ENCODE data around the gene DRD4. TPM values are rescaled to one million over a fixed set of nuclear protein-coding genes. Genes with fewer than 3 reads are reported as not detected.

Gene DRD4
- total RNA-seq, 1 donor from 2014 or later: 2.1 TPM

DNA sequence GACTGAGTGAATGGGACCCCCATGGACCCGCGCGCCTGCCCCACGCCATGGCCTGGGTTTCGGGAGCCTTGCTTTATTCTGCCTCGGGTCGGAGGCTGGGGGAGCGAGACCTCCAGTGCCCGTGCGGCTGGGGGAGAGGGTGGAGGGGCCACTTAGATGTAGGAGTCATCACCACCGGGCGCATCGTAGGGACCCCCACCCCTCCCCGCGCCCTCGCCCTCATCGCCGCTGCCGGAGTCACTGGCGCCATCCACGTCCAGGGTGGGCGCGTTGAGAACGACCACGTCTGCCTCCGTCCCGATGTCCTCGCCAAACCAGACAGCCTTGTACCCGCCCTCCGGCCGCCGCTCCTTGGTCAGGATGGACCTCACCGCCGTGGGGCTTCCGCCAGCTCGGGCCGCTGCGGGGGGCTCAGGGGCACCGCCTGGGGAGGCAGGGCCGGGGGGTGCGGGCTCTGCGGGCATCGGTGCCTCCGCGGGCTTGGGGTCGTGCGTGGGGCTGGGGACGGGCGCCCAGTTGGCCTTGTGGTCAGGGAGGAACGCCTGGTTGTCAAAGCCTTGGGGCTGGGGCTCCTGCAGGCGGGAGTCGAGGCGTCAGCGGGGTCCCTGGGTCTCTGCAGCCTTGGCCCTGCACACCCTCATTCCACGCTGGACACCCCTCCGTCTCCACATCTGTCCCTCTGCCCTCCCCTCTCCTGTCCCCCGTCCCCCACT lies 19.7 kb upstream of the DRD4 start:
- TF ChIP-seq, protein P1, sequence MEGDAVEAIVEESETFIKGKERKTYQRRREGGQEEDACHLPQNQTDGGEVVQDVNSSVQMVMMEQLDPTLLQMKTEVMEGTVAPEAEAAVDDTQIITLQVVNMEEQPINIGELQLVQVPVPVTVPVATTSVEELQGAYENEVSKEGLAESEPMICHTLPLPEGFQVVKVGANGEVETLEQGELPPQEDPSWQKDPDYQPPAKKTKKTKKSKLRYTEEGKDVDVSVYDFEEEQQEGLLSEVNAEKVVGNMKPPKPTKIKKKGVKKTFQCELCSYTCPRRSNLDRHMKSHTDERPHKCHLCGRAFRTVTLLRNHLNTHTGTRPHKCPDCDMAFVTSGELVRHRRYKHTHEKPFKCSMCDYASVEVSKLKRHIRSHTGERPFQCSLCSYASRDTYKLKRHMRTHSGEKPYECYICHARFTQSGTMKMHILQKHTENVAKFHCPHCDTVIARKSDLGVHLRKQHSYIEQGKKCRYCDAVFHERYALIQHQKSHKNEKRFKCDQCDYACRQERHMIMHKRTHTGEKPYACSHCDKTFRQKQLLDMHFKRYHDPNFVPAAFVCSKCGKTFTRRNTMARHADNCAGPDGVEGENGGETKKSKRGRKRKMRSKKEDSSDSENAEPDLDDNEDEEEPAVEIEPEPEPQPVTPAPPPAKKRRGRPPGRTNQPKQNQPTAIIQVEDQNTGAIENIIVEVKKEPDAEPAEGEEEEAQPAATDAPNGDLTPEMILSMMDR (IDR thresholded peaks at IDR 0.05; ENCODE audit: unreplicated experiment): no peak
- H3K36me3 Mint-ChIP-seq: peaks cover 2% of the 10 kb centered on the region
- no peak overlapping the region for H3K4me3 Mint-ChIP-seq
- no peak for DNase-seq (ENCODE audit: low spot score in 2 of 2, unreplicated experiment in 2 of 2)
- H3K27ac Mint-ChIP-seq: no peak overlapping the region
- no peaks in the 10 kb centered on the region for H3K9me3 Mint-ChIP-seq
- no peaks in the 10 kb centered on the region for H3K27me3 Mint-ChIP-seq (ENCODE audit: low read depth)
- H3K4me1 Mint-ChIP-seq: peaks cover 12% of the 10 kb centered on the region

DNA sequence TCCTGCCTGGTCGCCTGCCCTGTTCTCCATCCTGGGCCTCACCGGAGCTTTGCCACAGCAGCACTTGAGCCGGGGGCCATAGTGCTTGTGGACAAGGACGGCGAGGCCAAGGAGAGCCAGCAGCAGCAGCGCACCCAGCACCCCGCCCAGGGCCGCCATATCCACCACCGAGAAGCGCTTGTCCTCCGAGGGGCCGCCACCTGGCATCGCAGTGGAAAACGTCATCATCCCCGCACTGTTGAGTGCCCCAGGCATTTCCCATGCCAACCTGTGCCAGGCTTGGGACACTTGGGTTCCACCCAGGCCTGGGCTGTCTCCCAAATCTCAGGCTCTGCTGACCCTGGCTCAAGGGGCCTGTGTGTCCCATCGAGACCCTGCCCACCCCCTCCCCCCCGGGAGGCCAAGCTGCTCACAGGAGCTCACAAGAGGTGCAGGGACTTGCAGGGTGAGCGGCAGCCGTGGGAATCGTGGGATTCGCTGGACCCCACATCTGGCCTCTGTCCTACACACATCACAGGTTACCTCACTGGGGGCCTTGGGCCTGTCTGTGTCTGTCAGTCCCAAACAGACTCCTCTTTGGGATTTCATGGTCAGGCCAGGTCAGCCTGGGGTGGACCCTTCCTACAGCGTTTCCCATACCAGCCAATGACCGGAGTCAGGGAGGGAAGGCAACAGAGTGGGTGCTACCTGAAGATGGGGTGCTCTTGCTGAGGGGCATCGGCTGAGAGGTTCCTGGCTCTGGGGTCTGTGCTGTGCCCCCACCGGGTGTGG lies 19.0 kb upstream of the DRD4 start:
- peaks cover 12% of the 10 kb centered on the region for H3K4me1 Mint-ChIP-seq
- H3K36me3 Mint-ChIP-seq: no peaks in the 10 kb centered on the region

DNA sequence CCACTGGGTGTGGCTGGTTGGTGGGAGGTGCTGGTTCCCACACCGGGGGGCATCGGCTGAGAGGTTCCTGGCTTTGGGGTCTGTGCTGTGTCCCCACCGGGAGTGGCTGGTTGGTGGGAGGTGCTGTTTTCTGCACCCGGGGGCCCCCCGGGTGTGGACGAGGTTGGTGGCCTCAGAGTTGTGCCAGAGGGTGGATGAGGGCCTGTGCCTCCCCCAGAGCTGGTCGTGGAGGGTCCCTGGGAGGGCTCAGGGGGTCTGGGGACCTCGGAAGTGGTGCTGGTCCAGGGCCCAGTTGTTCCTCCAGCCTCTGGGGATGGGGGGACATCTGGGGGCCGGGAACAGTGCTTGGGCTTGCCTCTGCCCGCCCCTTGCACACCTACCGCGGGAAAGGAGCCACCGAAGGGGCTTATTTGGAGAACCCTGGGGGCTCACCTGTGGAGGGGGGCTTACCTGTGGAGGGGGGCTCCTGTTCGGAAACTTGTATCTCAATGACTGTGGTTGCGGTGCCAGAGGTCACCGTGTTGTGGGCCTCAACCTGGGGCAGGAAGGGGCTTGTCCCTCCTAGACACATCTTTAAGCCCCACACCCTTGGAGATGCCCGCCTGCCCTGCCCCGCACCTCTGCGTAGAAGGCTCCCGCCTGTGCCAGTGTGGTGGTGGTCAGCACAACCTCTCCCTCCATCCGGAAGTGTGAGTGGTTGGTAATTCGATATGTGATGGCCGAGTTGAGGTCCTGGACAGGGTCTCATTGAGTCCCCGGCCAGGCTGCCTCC lies 18.0 kb upstream of the DRD4 start:
- H3K4me1 Mint-ChIP-seq: peaks cover 11% of the 10 kb centered on the region
- DNase-seq (ENCODE audit: low spot score in 2 of 2, unreplicated experiment in 2 of 2): no peak
- TF ChIP-seq, protein P1 (IDR thresholded peaks at IDR 0.05; ENCODE audit: unreplicated experiment): no peak
- H3K27me3 Mint-ChIP-seq (ENCODE audit: low read depth): no peaks in the 10 kb centered on the region
- H3K9me3 Mint-ChIP-seq: no peaks in the 10 kb centered on the region
- H3K4me3 Mint-ChIP-seq: no peak overlapping the region
- H3K27ac Mint-ChIP-seq: no peak overlapping the region
- no peaks in the 10 kb centered on the region for H3K36me3 Mint-ChIP-seq

More for the DNA sequence above, 19.0 kb upstream of the DRD4 start:
- H3K9me3 Mint-ChIP-seq: no peaks in the 10 kb centered on the region
- no peaks in the 10 kb centered on the region for H3K27me3 Mint-ChIP-seq (ENCODE audit: low read depth)
- H3K4me3 Mint-ChIP-seq: no peak overlapping the region
- no peak overlapping the region for H3K27ac Mint-ChIP-seq
- TF ChIP-seq, protein P1 (IDR thresholded peaks at IDR 0.05; ENCODE audit: unreplicated experiment): no peak
- DNase-seq (ENCODE audit: low spot score in 2 of 2, unreplicated experiment in 2 of 2): no peak

DNA sequence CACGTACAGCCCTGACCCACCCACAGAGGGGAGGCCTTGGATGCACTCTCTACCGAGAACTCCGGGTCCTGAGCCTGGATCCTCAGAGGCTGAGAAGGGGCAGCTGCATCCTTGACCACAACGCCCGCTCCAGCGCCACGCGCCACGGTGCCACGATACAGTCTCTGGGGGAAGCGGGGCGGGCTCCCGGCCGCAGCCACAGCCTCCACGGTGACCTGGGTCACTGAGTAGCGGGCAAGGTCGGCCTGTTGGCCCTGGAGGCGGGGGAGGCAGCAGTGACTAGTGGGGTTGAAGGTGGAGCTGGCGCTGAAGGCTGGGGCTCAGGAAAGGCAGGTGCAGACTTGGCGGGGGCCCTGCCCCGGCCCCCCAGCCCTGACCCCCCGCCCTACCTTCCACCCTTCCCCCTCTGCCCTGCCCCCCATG lies 17.4 kb upstream of the DRD4 start:
- Mint-ChIP-seq H3K4me1 (peaks cover 5% of the 10 kb centered on the region), H3K9me3 (no peaks in the 10 kb centered on the region), H3K36me3 (no peaks in the 10 kb centered on the region), H3K27ac (no peak overlapping the region), H3K4me3 (no peak overlapping the region), H3K27me3 (ENCODE audit: low read depth) (no peaks in the 10 kb centered on the region)
- DNase-seq (ENCODE audit: low spot score in 2 of 2, unreplicated experiment in 2 of 2): no peak
- TF ChIP-seq, protein P1 (IDR thresholded peaks at IDR 0.05; ENCODE audit: unreplicated experiment): no peak

DNA sequence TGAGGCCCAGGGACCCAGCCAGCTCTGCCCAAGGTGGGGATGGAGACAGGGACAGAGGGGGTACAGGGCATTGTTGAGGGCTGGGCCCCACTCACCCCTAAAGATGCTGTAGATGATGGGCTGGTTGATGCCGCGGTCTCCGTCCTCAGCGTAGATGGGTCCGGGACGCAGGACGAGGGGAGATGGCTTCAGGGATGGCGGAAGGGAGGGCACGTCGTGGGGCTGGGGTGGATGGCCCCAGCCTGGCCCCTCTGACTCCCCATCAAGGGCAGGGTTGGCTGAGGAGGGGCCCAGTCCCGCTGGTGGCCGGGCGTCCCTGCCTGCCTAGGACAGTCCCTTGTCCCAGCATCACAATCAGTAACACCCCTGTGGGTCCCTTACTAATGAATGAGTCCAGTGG lies 16.9 kb upstream of the DRD4 start:
- Mint-ChIP-seq H3K27ac (no peak overlapping the region), H3K4me1 (peaks cover 5% of the 10 kb centered on the region), H3K4me3 (no peak overlapping the region), H3K9me3 (no peaks in the 10 kb centered on the region), H3K27me3 (ENCODE audit: low read depth) (no peaks in the 10 kb centered on the region), H3K36me3 (no peaks in the 10 kb centered on the region)
- DNase-seq (ENCODE audit: low spot score in 2 of 2, unreplicated experiment in 2 of 2): no peak
- TF ChIP-seq, protein P1 (IDR thresholded peaks at IDR 0.05; ENCODE audit: unreplicated experiment): no peak

All from mesothelial cell of epicardium (in vitro differentiated cells).